Measurements from ENCODE around the gene PRSS16. TPM values are rescaled to one million over a fixed set of nuclear protein-coding genes. Genes with fewer than 3 reads are reported as not detected.
"Not testable (repeated sequence)": the region's sequence is repeated elsewhere in the genome, so short reads cannot be mapped to it uniquely, and the experiment has no call there.

PRSS16 gene
- total RNA-seq (under 1 TPM; 0.35 to 0.55 TPM), polyA plus RNA-seq (1.5 TPM)

GRCh38 chr6:27247133-27247836, at the start of gene PRSS16:
Gene PRSS16, plus strand, starts transcription at chr6:27247701. Its CDS starts 37 bp downstream, at chr6:27247738.
- H3K36me3 ChIP-seq (ENCODE audit: insufficient read depth, low read length), result no peaks in the 10 kb centered on the region
- no peak for DNase-seq
- no peak within 1 kb of the TSS for H3K4me3 ChIP-seq (ENCODE audit: low read length)
- peaks cover 6 to 17% (median 14%) of the 10 kb centered on the region in 3 donors for H3K4me1 Mint-ChIP-seq
- H3K4me1 ChIP-seq (ENCODE audit: insufficient read depth, low read length), result peaks cover 10% of the 10 kb centered on the region
- peaks cover 31 to 51% of the 10 kb centered on the region in 2 donors for H3K27me3 Mint-ChIP-seq
- peaks cover 24% of the 10 kb centered on the region for H3K27me3 ChIP-seq (ENCODE audit: insufficient read depth, low read length, poor library complexity, severe bottlenecking)
- CTCF ChIA-PET, result no interaction called here
- H3K27ac Mint-ChIP-seq, result no peak within 1 kb of the TSS
- H3K9me3 Mint-ChIP-seq, result peaks cover 0 to 2% (median 0%) of the 10 kb centered on the region in 5 donors
- H3K4me3 Mint-ChIP-seq, result no peak within 1 kb of the TSS
- POLR2A ChIA-PET, result no interaction called here
- H3K9me3 ChIP-seq (ENCODE audit: low read length), result no peaks in the 10 kb centered on the region
- H3K27ac ChIP-seq (ENCODE audit: low read depth, low read length), result no peak within 1 kb of the TSS
- no peaks in the 10 kb centered on the region for H3K36me3 Mint-ChIP-seq

- no peak overlapping the region for H3K27ac ChIP-seq (ENCODE audit: low read depth, low read length)
- no peaks in the 10 kb centered on the region for H3K36me3 ChIP-seq (ENCODE audit: insufficient read depth, low read length)
- Mint-ChIP-seq H3K36me3 (peaks cover 0 to 4% (median 0%) of the 10 kb centered on the region in 3 donors), H3K27me3 (peaks cover 50 to 78% of the 10 kb centered on the region in 2 donors), H3K4me1 (peaks cover 7 to 12% (median 7%) of the 10 kb centered on the region in 3 donors), H3K27ac (peak overlapping the region in 1 of 8 donors; percentile 24), H3K9me3 (peaks cover 0 to 16% (median 0%) of the 10 kb centered on the region in 5 donors), H3K4me3 (peak overlapping the region in 5 of 7 donors; percentile 12 to 61 (median 34))
- peaks cover 14% of the 10 kb centered on the region for H3K27me3 ChIP-seq (ENCODE audit: insufficient read depth, low read length, poor library complexity, severe bottlenecking)
- ChIA-PET POLR2A (interaction anchor here (0.6 kb wide), 1 partner anchor 579 kb away, joined by 3 read pairs; no protein-coding TSS in a partner anchor), CTCF (no interaction called here)
- no peak overlapping the region for H3K4me3 ChIP-seq (ENCODE audit: low read length)
- DNase-seq, result peak in 1 of 5 donors; percentile 7
- no peaks in the 10 kb centered on the region for H3K4me1 ChIP-seq (ENCODE audit: insufficient read depth, low read length)
- no peaks in the 10 kb centered on the region for H3K9me3 ChIP-seq (ENCODE audit: low read length)
Observed at GRCh38 chr6:27205375-27206278, 41.9 kb upstream of the PRSS16 start.

GRCh38 chr6:27206806-27207205, 40.7 kb upstream of the PRSS16 start:
- peaks cover 55 to 81% of the 10 kb centered on the region in 2 donors for H3K27me3 Mint-ChIP-seq

GRCh38 chr6:27208042-27208441, 39.5 kb upstream of the PRSS16 start:
- Histone ChIP-seq H3K36me3 (ENCODE audit: insufficient read depth, low read length) (no peaks in the 10 kb centered on the region), H3K27ac (ENCODE audit: low read depth, low read length) (no peak overlapping the region), H3K4me1 (ENCODE audit: insufficient read depth, low read length) (no peaks in the 10 kb centered on the region), H3K27me3 (ENCODE audit: insufficient read depth, low read length, poor library complexity, severe bottlenecking) (peaks cover 14% of the 10 kb centered on the region), H3K9me3 (ENCODE audit: low read length) (no peaks in the 10 kb centered on the region), H3K4me3 (ENCODE audit: low read length) (no peak overlapping the region)
- no peak overlapping the region for H3K27ac Mint-ChIP-seq
- H3K9me3 Mint-ChIP-seq, result peaks cover 0 to 18% (median 0%) of the 10 kb centered on the region in 5 donors
- DNase-seq, result no peak
- CTCF ChIA-PET, result no interaction called here
- peaks cover 58 to 79% of the 10 kb centered on the region in 2 donors for H3K27me3 Mint-ChIP-seq
- H3K4me3 Mint-ChIP-seq, result no peak overlapping the region
- peaks cover 7 to 12% (median 7%) of the 10 kb centered on the region in 3 donors for H3K4me1 Mint-ChIP-seq
- POLR2A ChIA-PET, result no interaction called here
- H3K36me3 Mint-ChIP-seq, result peaks cover 0 to 4% (median 0%) of the 10 kb centered on the region in 3 donors

More at GRCh38 chr6:27206806-27207205, 40.7 kb upstream of the PRSS16 start:
- Mint-ChIP-seq H3K4me1 (peaks cover 7 to 12% (median 7%) of the 10 kb centered on the region in 3 donors), H3K4me3 (no peak overlapping the region), H3K27ac (no peak overlapping the region), H3K9me3 (peaks cover 0 to 16% (median 0%) of the 10 kb centered on the region in 5 donors), H3K36me3 (peaks cover 0 to 4% (median 0%) of the 10 kb centered on the region in 3 donors)
- Histone ChIP-seq H3K4me3 (ENCODE audit: low read length) (no peak overlapping the region), H3K27ac (ENCODE audit: low read depth, low read length) (no peak overlapping the region), H3K27me3 (ENCODE audit: insufficient read depth, low read length, poor library complexity, severe bottlenecking) (peaks cover 14% of the 10 kb centered on the region), H3K36me3 (ENCODE audit: insufficient read depth, low read length) (no peaks in the 10 kb centered on the region), H3K9me3 (ENCODE audit: low read length) (no peaks in the 10 kb centered on the region), H3K4me1 (ENCODE audit: insufficient read depth, low read length) (no peaks in the 10 kb centered on the region)
- ChIA-PET POLR2A (interaction anchor here (0.5 to 0.6 kb wide), 2 partner anchors 304 to 1187 kb away, joined by 3 to 5 read pairs; a partner anchor contains a TSS), CTCF (no interaction called here)
- no peak for DNase-seq

- H3K9me3 Mint-ChIP-seq, result peaks cover 0 to 17% (median 5%) of the 10 kb centered on the region in 5 donors
- CTCF ChIA-PET, result no interaction called here
- no peak overlapping the region for H3K4me3 ChIP-seq (ENCODE audit: low read length)
- no peak overlapping the region for H3K27ac Mint-ChIP-seq
- no peaks in the 10 kb centered on the region for H3K36me3 ChIP-seq (ENCODE audit: insufficient read depth, low read length)
- no peaks in the 10 kb centered on the region for H3K9me3 ChIP-seq (ENCODE audit: low read length)
- peaks cover 58 to 82% of the 10 kb centered on the region in 2 donors for H3K27me3 Mint-ChIP-seq
- peaks cover 7 to 12% (median 7%) of the 10 kb centered on the region in 3 donors for H3K4me1 Mint-ChIP-seq
- H3K36me3 Mint-ChIP-seq, result peaks cover 0 to 4% (median 0%) of the 10 kb centered on the region in 3 donors
- DNase-seq, result no peak
- peaks cover 14% of the 10 kb centered on the region for H3K27me3 ChIP-seq (ENCODE audit: insufficient read depth, low read length, poor library complexity, severe bottlenecking)
- no peak overlapping the region for H3K27ac ChIP-seq (ENCODE audit: low read depth, low read length)
- no peaks in the 10 kb centered on the region for H3K4me1 ChIP-seq (ENCODE audit: insufficient read depth, low read length)
- POLR2A ChIA-PET, result no interaction called here
- H3K4me3 Mint-ChIP-seq, result no peak overlapping the region
Observed at GRCh38 chr6:27209196-27209595, 38.3 kb upstream of the PRSS16 start.

- Histone ChIP-seq H3K9me3 (ENCODE audit: low read length) (no peaks in the 10 kb centered on the region), H3K27ac (ENCODE audit: low read depth, low read length) (no peak overlapping the region), H3K27me3 (ENCODE audit: insufficient read depth, low read length, poor library complexity, severe bottlenecking) (peaks cover 14% of the 10 kb centered on the region), H3K4me3 (ENCODE audit: low read length) (no peak overlapping the region), H3K36me3 (ENCODE audit: insufficient read depth, low read length) (no peaks in the 10 kb centered on the region), H3K4me1 (ENCODE audit: insufficient read depth, low read length) (no peaks in the 10 kb centered on the region)
- Mint-ChIP-seq H3K27me3 (peaks cover 59 to 82% of the 10 kb centered on the region in 2 donors), H3K9me3 (peaks cover 0 to 13% (median 5%) of the 10 kb centered on the region in 5 donors), H3K4me3 (no peak overlapping the region), H3K4me1 (peaks cover 7 to 12% (median 9%) of the 10 kb centered on the region in 3 donors), H3K36me3 (peaks cover 0 to 4% (median 0%) of the 10 kb centered on the region in 3 donors), H3K27ac (no peak overlapping the region)
- ChIA-PET POLR2A (no interaction called here), CTCF (no interaction called here)
- DNase-seq, result no peak
Observed at GRCh38 chr6:27209659-27210269, 37.7 kb upstream of the PRSS16 start.

GRCh38 chr6:27213091-27213517, 34.4 kb upstream of the PRSS16 start:
- H3K36me3 Mint-ChIP-seq; H3K27ac ChIP-seq (ENCODE audit: low read depth, low read length); H3K27ac Mint-ChIP-seq; H3K4me1 Mint-ChIP-seq; H3K9me3 Mint-ChIP-seq; H3K4me3 Mint-ChIP-seq; H3K36me3 ChIP-seq (ENCODE audit: insufficient read depth, low read length); DNase-seq; H3K27me3 ChIP-seq (ENCODE audit: insufficient read depth, low read length, poor library complexity, severe bottlenecking); H3K9me3 ChIP-seq (ENCODE audit: low read length); H3K4me3 ChIP-seq (ENCODE audit: low read length); POLR2A ChIA-PET; H3K4me1 ChIP-seq (ENCODE audit: insufficient read depth, low read length); CTCF ChIA-PET: not testable (repeated sequence)
- H3K27me3 Mint-ChIP-seq, result peaks cover 50 to 67% of the 10 kb centered on the region in 2 donors
